Measurements from ENCODE around the gene CCL26.
"Not testable (repeated sequence)": the region's sequence is repeated elsewhere in the genome, so short reads cannot be mapped to it uniquely, and the experiment has no call there.

CCL26 gene

GRCh38 chr7:75738975-75739795, 32.8 kb downstream of the CCL26 start:
- DNase-seq (ENCODE audit: low read depth in 2 of 2) = peak; percentile 99

- DNase-seq (ENCODE audit: low read depth in 2 of 2) = no peak
Measured at GRCh38 chr7:75738604-75738974, 33.4 kb downstream of the CCL26 start, which contains the start of gene HIP1. TSS of gene HIP1 (minus strand) at chr7:75738941. CDS start at chr7:75738920, 21 bp downstream.

- DNase-seq (ENCODE audit: low read depth in 2 of 2) = no peak
Measured at GRCh38 chr7:75737856-75738603, 34.0 kb downstream of the CCL26 start.

- DNase-seq (ENCODE audit: low read depth in 2 of 2) = no peak
Measured at GRCh38 chr7:75735581-75736350, 36.2 kb downstream of the CCL26 start.

GRCh38 chr7:75734586-75735458, 37.2 kb downstream of the CCL26 start:
- DNase-seq (ENCODE audit: low read depth in 2 of 2) = no peak

- no peak for DNase-seq (ENCODE audit: low read depth in 2 of 2)
Measured at GRCh38 chr7:75732764-75733630, 39.0 kb downstream of the CCL26 start.

GRCh38 chr7:75732016-75732521, 39.9 kb downstream of the CCL26 start:
- no peak for DNase-seq (ENCODE audit: low read depth in 2 of 2)

GRCh38 chr7:75729851-75730274, 42.1 kb downstream of the CCL26 start:
- no peak for DNase-seq (ENCODE audit: low read depth in 2 of 2)

- peak; percentile 15 to 18 for DNase-seq (ENCODE audit: low read depth in 2 of 2)
Measured at GRCh38 chr7:75727881-75728593, 44.0 kb downstream of the CCL26 start.

GRCh38 chr7:75727351-75727750, 44.7 kb downstream of the CCL26 start:
- DNase-seq (ENCODE audit: low read depth in 2 of 2) = not testable (repeated sequence)

- no peak for DNase-seq (ENCODE audit: low read depth in 2 of 2)
Measured at GRCh38 chr7:75725306-75725705, 46.7 kb downstream of the CCL26 start.

GRCh38 chr7:75723444-75723843, 48.6 kb downstream of the CCL26 start:
- no peak for DNase-seq (ENCODE audit: low read depth in 2 of 2)

GRCh38 chr7:75722373-75722772, 49.6 kb downstream of the CCL26 start:
- DNase-seq (ENCODE audit: low read depth in 2 of 2) = no peak

GRCh38 chr7:75721922-75722321, 50.1 kb downstream of the CCL26 start:
- not testable (repeated sequence) for DNase-seq (ENCODE audit: low read depth in 2 of 2)

- DNase-seq (ENCODE audit: low read depth in 2 of 2) = no peak
Measured at GRCh38 chr7:75721426-75721825, 50.6 kb downstream of the CCL26 start.

- no peak for DNase-seq (ENCODE audit: low read depth in 2 of 2)
Measured at GRCh38 chr7:75719626-75720025, 52.4 kb downstream of the CCL26 start.
